IPS DF 6.9 (cell line): Measurements from ENCODE around the gene PDLIM1.

Source experiments
- DNase-seq: peaks from one replicate; pipeline ENCODE4 v3.0.0-alpha.2; 2013; ENCODE audit warnings: low read depth, low spot score
- H3K27ac ChIP-seq: one replicate; pipeline ENCODE4 v1.5.1; 2013; ENCODE audit warnings: low read length, control low read depth
- H3K27me3 ChIP-seq: 2 replicates; pipeline ENCODE4 v1.6.1; 2013; ENCODE audit warnings: mild to moderate bottlenecking, low read length; ENCODE audit not compliant: control insufficient read depth, insufficient read depth
- H3K36me3 ChIP-seq: 2 replicates; pipeline ENCODE4 v1.6.1; 2013; ENCODE audit warnings: low read length; ENCODE audit not compliant: control insufficient read depth, insufficient read depth
- H3K4me1 ChIP-seq: 2 replicates; pipeline ENCODE4 v1.6.1; 2013; ENCODE audit warnings: low read length; ENCODE audit not compliant: control insufficient read depth, insufficient read depth
- H3K4me3 ChIP-seq: 2 replicates; pipeline ENCODE4 v1.5.1; 2013; ENCODE audit warnings: mild to moderate bottlenecking, low read length
- H3K9me3 ChIP-seq: 2 replicates; pipeline ENCODE4 v1.6.1; 2013; ENCODE audit warnings: low read length, inconsistent platforms; ENCODE audit not compliant: control insufficient read depth, insufficient read depth
- WGBS: extraction: QIAGEN DNeasy Blood & Tissue Kit; methylation state at CpG from one replicate; pipeline ENCODE4 v1.1.7; 2013; ENCODE audit warnings: mixed read lengths, missing lambda C conversion rate; ENCODE audit not compliant: insufficient read length, insufficient coverage; 5-methylcytosine and 5-hydroxymethylcytosine counted together

The PDLIM1 gene

GRCh38 chr10:95278061-95278988, 12.5 kb downstream of the PDLIM1 start:
- H3K4me3 ChIP-seq = no peak overlapping the region
- no peak overlapping the region for H3K27ac ChIP-seq
- no peaks in the 10 kb centered on the region for H3K9me3 ChIP-seq
- DNase-seq = no peak
- WGBS = no CpG with 5 or more reads among the region's 6 CpGs
- H3K4me1 ChIP-seq = peaks cover 2% of the 10 kb centered on the region; the same call in 1 of the 2 replicates
- no peaks in the 10 kb centered on the region for H3K27me3 ChIP-seq
- no peaks in the 10 kb centered on the region for H3K36me3 ChIP-seq

- WGBS = no CpG with 5 or more reads among the region's 3 CpGs
- peaks cover 2% of the 10 kb centered on the region; the same call in 1 of the 2 replicates for H3K4me1 ChIP-seq
- H3K36me3 ChIP-seq = no peaks in the 10 kb centered on the region
- no peak overlapping the region for H3K27ac ChIP-seq
- H3K9me3 ChIP-seq = no peaks in the 10 kb centered on the region
- H3K27me3 ChIP-seq = no peaks in the 10 kb centered on the region
- H3K4me3 ChIP-seq = no peak overlapping the region
- DNase-seq = no peak
These were observed 13.2 kb downstream of the PDLIM1 start for GRCh38 chr10:95277614-95278013.

- Histone ChIP-seq H3K27ac (no peak overlapping the region), H3K36me3 (no peaks in the 10 kb centered on the region), H3K9me3 (no peaks in the 10 kb centered on the region), H3K4me3 (no peak overlapping the region), H3K27me3 (no peaks in the 10 kb centered on the region), H3K4me1 (peaks cover 2% of the 10 kb centered on the region; the same call in 1 of the 2 replicates)
- no CpG with 5 or more reads among the region's 1 CpG for WGBS
- DNase-seq = no peak
These were observed 13.6 kb downstream of the PDLIM1 start for GRCh38 chr10:95277201-95277570.

GRCh38 chr10:95276367-95277200, 14.2 kb downstream of the PDLIM1 start:
- Histone ChIP-seq H3K27me3 (no peaks in the 10 kb centered on the region), H3K9me3 (no peaks in the 10 kb centered on the region), H3K27ac (no peak overlapping the region), H3K4me1 (peaks cover 2% of the 10 kb centered on the region; the same call in 1 of the 2 replicates), H3K36me3 (no peaks in the 10 kb centered on the region), H3K4me3 (no peak overlapping the region)
- DNase-seq = no peak
- no CpG with 5 or more reads among the region's 8 CpGs for WGBS

GRCh38 chr10:95275726-95276366, 15.0 kb downstream of the PDLIM1 start:
- no CpG with 5 or more reads among the region's 1 CpG for WGBS
- Histone ChIP-seq H3K36me3 (no peaks in the 10 kb centered on the region), H3K27me3 (no peaks in the 10 kb centered on the region), H3K9me3 (no peaks in the 10 kb centered on the region), H3K4me3 (no peak overlapping the region), H3K4me1 (peaks cover 2% of the 10 kb centered on the region; the same call in 1 of the 2 replicates), H3K27ac (no peak overlapping the region)
- no peak for DNase-seq

GRCh38 chr10:95273393-95274312, 17.1 kb downstream of the PDLIM1 start:
- WGBS = no CpG with 5 or more reads among the region's 13 CpGs
- Histone ChIP-seq H3K27ac (no peak overlapping the region), H3K27me3 (no peaks in the 10 kb centered on the region), H3K9me3 (no peaks in the 10 kb centered on the region), H3K4me1 (peaks cover 3% of the 10 kb centered on the region; the same call in 1 of the 2 replicates), H3K4me3 (no peak overlapping the region), H3K36me3 (peaks cover under 1% of the 10 kb centered on the region; the same call in 1 of the 2 replicates)
- no peak for DNase-seq

GRCh38 chr10:95268438-95268837, 22.4 kb downstream of the PDLIM1 start:
- no peak for DNase-seq
- no peak overlapping the region for H3K4me3 ChIP-seq
- no peak overlapping the region for H3K27ac ChIP-seq
- no peaks in the 10 kb centered on the region for H3K9me3 ChIP-seq
- H3K4me1 ChIP-seq = peaks cover 8% of the 10 kb centered on the region
- H3K27me3 ChIP-seq = no peaks in the 10 kb centered on the region
- H3K36me3 ChIP-seq = peaks cover 9% of the 10 kb centered on the region; the same call in 1 of the 2 replicates
- no CpG with 5 or more reads among the region's 12 CpGs for WGBS

- H3K4me1 ChIP-seq = peaks cover 10% of the 10 kb centered on the region
- no CpG with 5 or more reads among the region's 3 CpGs for WGBS
- no peak for DNase-seq
- no peak overlapping the region for H3K27ac ChIP-seq
- H3K4me3 ChIP-seq = no peak overlapping the region
- H3K36me3 ChIP-seq = peaks cover 9% of the 10 kb centered on the region; the same call in 1 of the 2 replicates
- H3K9me3 ChIP-seq = no peaks in the 10 kb centered on the region
- H3K27me3 ChIP-seq = no peaks in the 10 kb centered on the region
These were observed 23.6 kb downstream of the PDLIM1 start for GRCh38 chr10:95267251-95267650.

- Histone ChIP-seq H3K9me3 (no peaks in the 10 kb centered on the region), H3K36me3 (peaks cover 9% of the 10 kb centered on the region; the same call in 1 of the 2 replicates), H3K4me1 (peaks cover 10% of the 10 kb centered on the region), H3K27me3 (no peaks in the 10 kb centered on the region), H3K4me3 (no peak overlapping the region), H3K27ac (no peak overlapping the region)
- no CpG with 5 or more reads among the region's 1 CpG for WGBS
- DNase-seq = no peak
These were observed 24.1 kb downstream of the PDLIM1 start for GRCh38 chr10:95266674-95267095.
